Measurements from ENCODE around the gene URB2. TPM values are rescaled to one million over a fixed set of nuclear protein-coding genes. Genes with fewer than 3 reads are reported as not detected.

The URB2 gene
- total RNA-seq, 1 experiment from 2014 or later, result 19.7 TPM

DNA sequence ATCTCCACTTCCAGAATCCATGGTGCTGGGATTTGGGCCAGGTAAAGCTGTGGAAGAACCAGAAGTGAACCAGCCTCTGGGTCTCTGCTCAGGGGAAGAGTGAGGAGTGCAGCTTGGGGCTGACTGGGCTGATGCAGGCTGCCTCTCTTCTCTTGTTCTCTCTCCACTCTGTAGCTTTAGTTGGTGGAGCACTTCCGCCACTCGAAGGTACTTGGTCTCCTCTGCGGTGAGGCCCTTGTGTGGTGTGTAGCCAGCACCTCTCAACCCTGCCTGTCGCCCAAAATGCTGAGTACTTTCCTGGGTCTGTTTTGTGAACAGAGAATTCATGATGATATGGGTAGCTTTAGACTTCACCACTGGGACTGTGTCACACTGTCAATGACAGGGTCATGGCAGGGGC lies 63.2 kb downstream of the URB2 start:
- POLR2A ChIA-PET, result no interaction called here
- H3K27ac Mint-ChIP-seq (ENCODE audit: unreplicated experiment), result no peak overlapping the region
- no peaks in the 10 kb centered on the region for H3K4me1 Mint-ChIP-seq (ENCODE audit: low read depth, unreplicated experiment)
- no peaks in the 10 kb centered on the region for H3K27me3 Mint-ChIP-seq (ENCODE audit: insufficient read depth, unreplicated experiment)
- Histone ChIP-seq H3K4me3 (ENCODE audit: low read depth, low read length) (no peak overlapping the region), H3K9me3 (peaks cover 5% of the 10 kb centered on the region; the same call in 1 of the 2 replicates), H3K4me1 (no peaks in the 10 kb centered on the region), H3K36me3 (ENCODE audit: control insufficient read depth, insufficient read depth, low read length) (no peaks in the 10 kb centered on the region), H3K27me3 (replicated peaks; ENCODE audit: control insufficient read depth, insufficient read depth, low read length) (no peaks in the 10 kb centered on the region)
- BruUV-seq (replicated peaks), result no TSS peak
- H3K4me3 Mint-ChIP-seq (ENCODE audit: unreplicated experiment), result no peak overlapping the region
- no peaks in the 10 kb centered on the region for H3K36me3 Mint-ChIP-seq (ENCODE audit: insufficient read depth, unreplicated experiment)
- CTCF ChIA-PET, result no interaction called here
- no peak for DNase-seq
- TF ChIP-seq, protein P1, sequence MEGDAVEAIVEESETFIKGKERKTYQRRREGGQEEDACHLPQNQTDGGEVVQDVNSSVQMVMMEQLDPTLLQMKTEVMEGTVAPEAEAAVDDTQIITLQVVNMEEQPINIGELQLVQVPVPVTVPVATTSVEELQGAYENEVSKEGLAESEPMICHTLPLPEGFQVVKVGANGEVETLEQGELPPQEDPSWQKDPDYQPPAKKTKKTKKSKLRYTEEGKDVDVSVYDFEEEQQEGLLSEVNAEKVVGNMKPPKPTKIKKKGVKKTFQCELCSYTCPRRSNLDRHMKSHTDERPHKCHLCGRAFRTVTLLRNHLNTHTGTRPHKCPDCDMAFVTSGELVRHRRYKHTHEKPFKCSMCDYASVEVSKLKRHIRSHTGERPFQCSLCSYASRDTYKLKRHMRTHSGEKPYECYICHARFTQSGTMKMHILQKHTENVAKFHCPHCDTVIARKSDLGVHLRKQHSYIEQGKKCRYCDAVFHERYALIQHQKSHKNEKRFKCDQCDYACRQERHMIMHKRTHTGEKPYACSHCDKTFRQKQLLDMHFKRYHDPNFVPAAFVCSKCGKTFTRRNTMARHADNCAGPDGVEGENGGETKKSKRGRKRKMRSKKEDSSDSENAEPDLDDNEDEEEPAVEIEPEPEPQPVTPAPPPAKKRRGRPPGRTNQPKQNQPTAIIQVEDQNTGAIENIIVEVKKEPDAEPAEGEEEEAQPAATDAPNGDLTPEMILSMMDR (IDR thresholded peaks at IDR 0.05; ENCODE audit: insufficient read depth in 1 of 2, low read depth in 1 of 2, low read length in 1 of 2, severe bottlenecking in 1 of 2, unreplicated experiment in 1 of 2), result no peak
- intact Hi-C loops (cut with micrococcal nuclease; ENCODE audit: unreplicated experiment), result no loop called here
- peaks cover 19% of the 10 kb centered on the region for H3K9me3 Mint-ChIP-seq (ENCODE audit: unreplicated experiment)

DNA sequence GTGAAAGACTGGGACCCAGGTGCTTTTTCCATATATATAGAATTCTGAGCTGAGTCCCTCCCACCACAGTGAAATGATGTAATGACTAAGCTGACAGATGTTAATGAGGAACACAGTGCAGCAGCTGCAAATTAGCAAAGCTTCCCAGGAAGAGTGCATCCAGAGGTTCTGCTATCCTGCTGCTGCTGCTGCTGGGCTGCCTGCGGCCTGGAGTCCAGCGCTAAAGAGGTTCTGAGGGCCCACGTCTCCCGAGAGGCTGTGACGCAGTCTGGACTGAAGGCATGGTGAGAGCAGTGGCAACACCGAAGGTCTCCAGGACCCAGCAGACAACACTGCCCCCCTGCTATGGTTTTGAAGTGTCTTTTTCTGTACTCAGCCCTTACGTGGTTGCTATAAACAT lies 63.9 kb downstream of the URB2 start:
- Mint-ChIP-seq H3K36me3 (ENCODE audit: insufficient read depth, unreplicated experiment) (no peaks in the 10 kb centered on the region), H3K27ac (ENCODE audit: unreplicated experiment) (no peak overlapping the region), H3K27me3 (ENCODE audit: insufficient read depth, unreplicated experiment) (no peaks in the 10 kb centered on the region), H3K4me1 (ENCODE audit: low read depth, unreplicated experiment) (no peaks in the 10 kb centered on the region), H3K9me3 (ENCODE audit: unreplicated experiment) (peaks cover 16% of the 10 kb centered on the region), H3K4me3 (ENCODE audit: unreplicated experiment) (no peak overlapping the region)
- ChIA-PET POLR2A (no interaction called here), CTCF (no interaction called here)
- no peak for DNase-seq
- no peaks in the 10 kb centered on the region for H3K4me1 ChIP-seq
- no TSS peak for BruUV-seq (replicated peaks)
- H3K27me3 ChIP-seq (replicated peaks; ENCODE audit: control insufficient read depth, insufficient read depth, low read length), result no peaks in the 10 kb centered on the region
- H3K4me3 ChIP-seq (ENCODE audit: low read depth, low read length), result no peak overlapping the region
- intact Hi-C loops (cut with micrococcal nuclease; ENCODE audit: unreplicated experiment), result no loop called here
- TF ChIP-seq, protein P1 (IDR thresholded peaks at IDR 0.05; ENCODE audit: insufficient read depth in 1 of 2, low read depth in 1 of 2, low read length in 1 of 2, severe bottlenecking in 1 of 2, unreplicated experiment in 1 of 2), result no peak
- peaks cover 5% of the 10 kb centered on the region; the same call in 1 of the 2 replicates for H3K9me3 ChIP-seq
- H3K36me3 ChIP-seq (ENCODE audit: control insufficient read depth, insufficient read depth, low read length), result no peaks in the 10 kb centered on the region

DNA sequence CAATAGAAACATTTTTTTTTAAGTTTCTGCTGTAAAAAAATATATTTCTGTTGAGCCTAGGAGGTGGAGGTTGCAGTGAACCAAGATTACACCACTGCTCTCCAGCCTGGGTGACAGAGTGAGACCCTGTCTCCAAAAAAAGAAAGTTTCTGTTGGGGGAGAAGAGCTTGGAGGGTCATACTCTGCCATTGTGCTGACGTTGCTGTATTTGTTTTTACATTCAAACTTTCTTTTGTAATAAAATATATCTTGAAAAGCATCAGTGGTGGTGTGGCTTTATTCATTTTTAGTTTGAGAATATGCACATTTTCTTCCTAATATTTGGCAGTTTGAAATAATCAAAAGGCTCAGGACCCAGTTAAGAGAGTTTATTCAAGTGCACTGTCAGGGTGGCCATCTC lies 64.6 kb downstream of the URB2 start:
- no TSS peak for BruUV-seq (replicated peaks)
- Mint-ChIP-seq H3K27me3 (ENCODE audit: insufficient read depth, unreplicated experiment) (no peaks in the 10 kb centered on the region), H3K9me3 (ENCODE audit: unreplicated experiment) (peaks cover 8% of the 10 kb centered on the region), H3K4me1 (ENCODE audit: low read depth, unreplicated experiment) (no peaks in the 10 kb centered on the region), H3K36me3 (ENCODE audit: insufficient read depth, unreplicated experiment) (no peaks in the 10 kb centered on the region), H3K4me3 (ENCODE audit: unreplicated experiment) (no peak overlapping the region), H3K27ac (ENCODE audit: unreplicated experiment) (no peak overlapping the region)
- POLR2A ChIA-PET, result no interaction called here
- Histone ChIP-seq H3K27me3 (replicated peaks; ENCODE audit: control insufficient read depth, insufficient read depth, low read length) (no peaks in the 10 kb centered on the region), H3K4me3 (ENCODE audit: low read depth, low read length) (no peak overlapping the region), H3K9me3 (peaks cover 4% of the 10 kb centered on the region; the same call in 1 of the 2 replicates), H3K4me1 (no peaks in the 10 kb centered on the region), H3K36me3 (ENCODE audit: control insufficient read depth, insufficient read depth, low read length) (no peaks in the 10 kb centered on the region)
- no peak for DNase-seq
- intact Hi-C loops (cut with micrococcal nuclease; ENCODE audit: unreplicated experiment), result no loop called here
- TF ChIP-seq, protein P1 (IDR thresholded peaks at IDR 0.05; ENCODE audit: insufficient read depth in 1 of 2, low read depth in 1 of 2, low read length in 1 of 2, severe bottlenecking in 1 of 2, unreplicated experiment in 1 of 2), result no peak
- CTCF ChIA-PET, result no interaction called here
